HEK293 (cell line): ENCODE measurements around the gene APLF.
"Not testable (repeated sequence)": the region's sequence is repeated elsewhere in the genome, so short reads cannot be mapped to it uniquely, and the experiment has no call there.

ENCODE experiments used
- CTCF ChIA-PET: fragments of 350-600 bp; formaldehyde crosslinking; extraction: SDS; loops from one replicate; lab custom pipeline; 2021; ENCODE audit warnings: antibody characterized with exemption; lab: Yijun Ruan, JAX
- POLR2A ChIA-PET: fragments of 300-600 bp; formaldehyde crosslinking; extraction: SDS; loops from one replicate; lab custom pipeline; 2020; ENCODE audit warnings: antibody characterized with exemption, inconsistent platforms; lab: Yijun Ruan, JAX
- H3K27ac ChIP-seq: fragments of 200-500 bp; sonication (Bioruptor generic); 2 replicates; pipeline ENCODE4 v1.5.1; 2014; ENCODE audit warnings: low read depth, low read length, control low read depth, inconsistent platforms; ENCODE audit errors: extremely low read depth
- H3K36me3 ChIP-seq, 2 experiments: fragments of 200-500 bp in 1 of 2; sonication (Bioruptor generic) in 1 of 2; 1 replicate in 1 of 2; 2 replicates in 1 of 2; pipeline ENCODE4 v1.5.1; 2014 to 2017; ENCODE audit warnings: inconsistent platforms in 2 of 2, low read length in 2 of 2; ENCODE audit not compliant: control insufficient read depth in 2 of 2, insufficient read depth in 1 of 2
- H3K4me1 ChIP-seq: fragments of 200-500 bp; sonication (Bioruptor generic); 2 replicates; pipeline ENCODE4 v1.5.1; 2014; ENCODE audit warnings: mild to moderate bottlenecking, low read length, inconsistent platforms; ENCODE audit not compliant: control insufficient read depth, insufficient read depth
- H3K4me3 ChIP-seq: 2 replicates; pipeline ENCODE4 v1.5.1; 2011; ENCODE audit warnings: low read depth, mild to moderate bottlenecking, control low read depth, low read length, moderate library complexity
- H3K9me3 ChIP-seq: fragments of 200-500 bp; sonication (Bioruptor generic); 2 replicates; pipeline ENCODE4 v1.5.1; 2014; ENCODE audit warnings: low read depth, low read length, inconsistent platforms; ENCODE audit not compliant: control insufficient read depth, insufficient read depth
- GLI2 ChIP-seq: fragments of 450-650 bp; formaldehyde crosslinking; IDR thresholded peaks from 2 replicates; pipeline ENCODE4; 2017; ENCODE audit warnings: missing biosample characterization, missing genetic modification characterization, low read depth, borderline replicate concordance
- KLF1 ChIP-seq: fragments of 450-650 bp; formaldehyde crosslinking; IDR thresholded peaks from 2 replicates; pipeline ENCODE4 v1.5.1; 2016; ENCODE audit warnings: missing biosample characterization, missing genetic modification characterization
- SP7 ChIP-seq: fragments of 450-650 bp; formaldehyde crosslinking; IDR thresholded peaks from 2 replicates; pipeline ENCODE4 v1.5.1; 2016; ENCODE audit warnings: missing biosample characterization, missing genetic modification characterization
- ZBTB8A ChIP-seq: fragments of 450-650 bp; formaldehyde crosslinking; IDR thresholded peaks from 2 replicates; pipeline ENCODE4 v1.5.1; 2016; ENCODE audit warnings: missing biosample characterization, missing genetic modification characterization
- ZNF146 ChIP-seq: fragments of 450-650 bp; formaldehyde crosslinking; IDR thresholded peaks from 2 replicates; pipeline ENCODE4 v1.5.1; 2016; ENCODE audit warnings: missing biosample characterization, missing genetic modification characterization
- ZNF157 ChIP-seq: fragments of 450-650 bp; formaldehyde crosslinking; IDR thresholded peaks from 2 replicates; pipeline ENCODE4 v1.5.1; 2016; ENCODE audit warnings: missing biosample characterization, missing genetic modification characterization
- ZNF169 ChIP-seq: fragments of 450-650 bp; formaldehyde crosslinking; IDR thresholded peaks from 2 replicates; pipeline ENCODE4 v1.5.1; 2016; ENCODE audit warnings: missing biosample characterization, missing genetic modification characterization
- ZNF24 ChIP-seq: fragments of 450-650 bp; formaldehyde crosslinking; IDR thresholded peaks from 2 replicates; pipeline ENCODE4 v1.5.1; 2016; ENCODE audit warnings: missing biosample characterization, missing genetic modification characterization
- ZNF596 ChIP-seq: fragments of 450-650 bp; IDR thresholded peaks from 2 replicates; pipeline ENCODE4 v1.5.0; 2018; ENCODE audit warnings: missing biosample characterization, mild to moderate bottlenecking, missing genetic modification characterization, moderate library complexity
- ZNF654 ChIP-seq: fragments of 450-650 bp; formaldehyde crosslinking; IDR thresholded peaks from 2 replicates; pipeline ENCODE4 v1.5.1; 2016; ENCODE audit warnings: low read depth, missing biosample characterization, missing genetic modification characterization
- ZNF837 ChIP-seq: fragments of 450-650 bp; formaldehyde crosslinking; IDR thresholded peaks from 2 replicates; pipeline ENCODE4 v1.5.1; 2016; ENCODE audit warnings: missing biosample characterization, missing genetic modification characterization
- ZXDB ChIP-seq: fragments of 450-650 bp; formaldehyde crosslinking; IDR thresholded peaks from 2 replicates; pipeline ENCODE4 v1.5.1; 2016; ENCODE audit warnings: missing biosample characterization, missing genetic modification characterization
- TF ChIP-seq, protein P1 (sequence below): fragments of 450-650 bp; formaldehyde crosslinking; IDR thresholded peaks from 2 replicates; pipeline ENCODE4 v1.5.1; 2016; ENCODE audit warnings: missing biosample characterization, missing genetic modification characterization
- TF ChIP-seq, protein P2 (sequence below): fragments of 450-650 bp; formaldehyde crosslinking; IDR thresholded peaks from 2 replicates; pipeline ENCODE4 v1.5.1; 2016; ENCODE audit warnings: missing biosample characterization, missing genetic modification characterization
- TF ChIP-seq, protein P3 (sequence below): fragments of 450-650 bp; formaldehyde crosslinking; IDR thresholded peaks from 2 replicates; pipeline ENCODE4 v1.5.1; 2016; ENCODE audit warnings: missing biosample characterization, missing genetic modification characterization

APLF gene

DNA sequence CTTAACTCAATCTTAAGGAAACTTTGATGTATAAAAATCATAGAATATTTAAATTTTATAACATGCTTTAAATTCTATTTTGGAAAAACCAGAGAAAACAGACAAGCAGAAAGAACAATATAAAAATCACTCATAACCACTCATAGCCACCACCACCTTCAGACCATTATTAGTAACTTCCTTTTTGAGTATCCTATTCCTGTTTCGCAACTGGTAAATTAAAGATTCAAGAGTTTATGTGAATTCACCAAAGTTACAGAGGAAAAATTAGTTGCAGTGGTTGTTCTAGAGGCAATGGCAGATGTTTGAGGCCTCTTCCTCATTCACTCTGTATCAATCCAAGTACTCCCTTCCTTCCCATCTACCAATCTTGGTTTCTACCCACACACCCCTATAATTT is 126.7 kb downstream of the APLF start (continued):
- TF ChIP-seq SP7: no peak
- no peak for TF ChIP-seq ZXDB
- TF ChIP-seq, protein P1, sequence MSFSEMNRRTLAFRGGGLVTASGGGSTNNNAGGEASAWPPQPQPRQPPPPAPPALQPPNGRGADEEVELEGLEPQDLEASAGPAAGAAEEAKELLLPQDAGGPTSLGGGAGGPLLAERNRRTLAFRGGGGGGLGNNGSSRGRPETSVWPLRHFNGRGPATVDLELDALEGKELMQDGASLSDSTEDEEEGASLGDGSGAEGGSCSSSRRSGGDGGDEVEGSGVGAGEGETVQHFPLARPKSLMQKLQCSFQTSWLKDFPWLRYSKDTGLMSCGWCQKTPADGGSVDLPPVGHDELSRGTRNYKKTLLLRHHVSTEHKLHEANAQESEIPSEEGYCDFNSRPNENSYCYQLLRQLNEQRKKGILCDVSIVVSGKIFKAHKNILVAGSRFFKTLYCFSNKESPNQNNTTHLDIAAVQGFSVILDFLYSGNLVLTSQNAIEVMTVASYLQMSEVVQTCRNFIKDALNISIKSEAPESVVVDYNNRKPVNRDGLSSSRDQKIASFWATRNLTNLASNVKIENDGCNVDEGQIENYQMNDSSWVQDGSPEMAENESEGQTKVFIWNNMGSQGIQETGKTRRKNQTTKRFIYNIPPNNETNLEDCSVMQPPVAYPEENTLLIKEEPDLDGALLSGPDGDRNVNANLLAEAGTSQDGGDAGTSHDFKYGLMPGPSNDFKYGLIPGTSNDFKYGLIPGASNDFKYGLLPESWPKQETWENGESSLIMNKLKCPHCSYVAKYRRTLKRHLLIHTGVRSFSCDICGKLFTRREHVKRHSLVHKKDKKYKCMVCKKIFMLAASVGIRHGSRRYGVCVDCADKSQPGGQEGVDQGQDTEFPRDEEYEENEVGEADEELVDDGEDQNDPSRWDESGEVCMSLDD (tag by site-specific recombination): no peak
- no peak for TF ChIP-seq ZNF157 (tag by site-specific recombination)
- TF ChIP-seq KLF1: no peak
- TF ChIP-seq GLI2: no peak

DNA sequence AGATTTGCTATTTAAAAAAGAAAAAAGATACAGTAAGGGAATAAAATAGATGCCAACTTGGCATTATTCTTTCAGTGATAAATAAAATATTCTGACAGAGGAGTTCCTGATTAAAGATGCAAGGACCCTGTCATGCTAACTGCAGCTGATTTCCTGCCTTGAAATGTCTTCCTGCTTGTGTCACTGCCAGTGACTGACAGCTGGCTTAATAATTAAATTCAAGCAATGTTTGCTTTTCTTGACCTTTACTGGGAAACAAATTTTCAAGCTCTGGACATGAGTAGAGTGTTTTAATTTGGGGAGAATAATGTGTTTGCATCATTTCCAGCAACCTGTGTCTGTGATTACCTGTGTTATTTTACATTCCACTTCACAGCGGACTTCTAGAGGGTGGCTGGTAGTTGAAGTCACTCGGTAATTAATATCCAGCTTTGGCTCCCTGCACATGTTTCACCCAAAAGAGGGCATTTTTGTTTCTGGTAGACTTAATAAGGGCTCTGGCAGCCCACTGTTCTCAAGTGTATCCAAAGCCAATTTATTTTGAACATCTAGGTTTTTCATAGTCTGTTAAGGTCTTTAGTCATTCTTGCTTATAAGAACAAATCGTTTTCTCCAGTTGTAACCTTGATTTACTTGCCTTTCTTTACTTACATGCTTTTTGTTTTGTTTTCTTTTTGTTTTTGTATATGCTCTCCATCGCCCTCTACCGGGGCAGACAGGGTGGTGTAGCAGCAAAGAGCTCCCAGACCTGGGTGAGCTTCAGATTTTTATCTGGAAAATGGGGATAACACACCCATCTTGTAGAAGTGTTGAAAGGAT is 127.5 kb downstream of the APLF start:
- ChIA-PET CTCF (interaction anchor here (0.6 to 2.9 kb wide), 49 partner anchors 9 to 1205 kb away, joined by 3 to 19 read pairs (median 4); partner anchors contain the start of genes APLF and FBXO48), POLR2A (no interaction called here)
- no peaks in the 10 kb centered on the region for H3K9me3 ChIP-seq

DNA sequence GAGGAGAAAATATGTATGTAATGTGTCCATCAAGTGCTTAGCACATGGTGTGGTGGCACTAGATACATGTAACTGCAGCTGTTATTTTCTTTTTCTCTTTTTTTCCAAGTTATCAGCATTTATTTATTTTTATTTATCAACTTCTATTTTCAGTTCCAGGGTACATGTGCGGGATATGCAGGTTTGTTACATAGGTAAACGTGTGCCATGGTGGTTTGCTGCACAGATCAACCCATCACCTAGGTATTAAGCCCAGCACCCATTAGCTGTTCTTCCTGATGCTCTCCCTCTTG is 128.1 kb downstream of the APLF start:
- H3K36me3 ChIP-seq, H3K27ac ChIP-seq, H3K9me3 ChIP-seq, H3K4me1 ChIP-seq, H3K4me3 ChIP-seq, POLR2A ChIA-PET: not testable (repeated sequence)
- CTCF ChIA-PET: interaction anchor here (0.6 to 2.9 kb wide), 44 partner anchors 9 to 1090 kb away, joined by 3 to 19 read pairs (median 4); partner anchors contain the start of genes APLF and FBXO48

More for the DNA sequence above, 127.5 kb downstream of the APLF start:
- Histone ChIP-seq H3K4me1 (no peaks in the 10 kb centered on the region), H3K36me3 (no peaks in the 10 kb centered on the region), H3K27ac (no peak overlapping the region), H3K4me3 (no peak overlapping the region)
- TF ChIP-seq ZBTB8A (tag by site-specific recombination) (peak; percentile 65), ZNF654 (tag by site-specific recombination) (peak; percentile 10; the same call in 1 of the 2 replicates), ZNF24 (tag by site-specific recombination) (no peak), ZNF596 (no peak), ZNF169 (tag by site-specific recombination) (no peak), ZNF837 (no peak)
- TF ChIP-seq, protein P2, sequence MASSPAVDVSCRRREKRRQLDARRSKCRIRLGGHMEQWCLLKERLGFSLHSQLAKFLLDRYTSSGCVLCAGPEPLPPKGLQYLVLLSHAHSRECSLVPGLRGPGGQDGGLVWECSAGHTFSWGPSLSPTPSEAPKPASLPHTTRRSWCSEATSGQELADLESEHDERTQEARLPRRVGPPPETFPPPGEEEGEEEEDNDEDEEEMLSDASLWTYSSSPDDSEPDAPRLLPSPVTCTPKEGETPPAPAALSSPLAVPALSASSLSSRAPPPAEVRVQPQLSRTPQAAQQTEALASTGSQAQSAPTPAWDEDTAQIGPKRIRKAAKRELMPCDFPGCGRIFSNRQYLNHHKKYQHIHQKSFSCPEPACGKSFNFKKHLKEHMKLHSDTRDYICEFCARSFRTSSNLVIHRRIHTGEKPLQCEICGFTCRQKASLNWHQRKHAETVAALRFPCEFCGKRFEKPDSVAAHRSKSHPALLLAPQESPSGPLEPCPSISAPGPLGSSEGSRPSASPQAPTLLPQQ: no peak
- TF ChIP-seq, protein P3, sequence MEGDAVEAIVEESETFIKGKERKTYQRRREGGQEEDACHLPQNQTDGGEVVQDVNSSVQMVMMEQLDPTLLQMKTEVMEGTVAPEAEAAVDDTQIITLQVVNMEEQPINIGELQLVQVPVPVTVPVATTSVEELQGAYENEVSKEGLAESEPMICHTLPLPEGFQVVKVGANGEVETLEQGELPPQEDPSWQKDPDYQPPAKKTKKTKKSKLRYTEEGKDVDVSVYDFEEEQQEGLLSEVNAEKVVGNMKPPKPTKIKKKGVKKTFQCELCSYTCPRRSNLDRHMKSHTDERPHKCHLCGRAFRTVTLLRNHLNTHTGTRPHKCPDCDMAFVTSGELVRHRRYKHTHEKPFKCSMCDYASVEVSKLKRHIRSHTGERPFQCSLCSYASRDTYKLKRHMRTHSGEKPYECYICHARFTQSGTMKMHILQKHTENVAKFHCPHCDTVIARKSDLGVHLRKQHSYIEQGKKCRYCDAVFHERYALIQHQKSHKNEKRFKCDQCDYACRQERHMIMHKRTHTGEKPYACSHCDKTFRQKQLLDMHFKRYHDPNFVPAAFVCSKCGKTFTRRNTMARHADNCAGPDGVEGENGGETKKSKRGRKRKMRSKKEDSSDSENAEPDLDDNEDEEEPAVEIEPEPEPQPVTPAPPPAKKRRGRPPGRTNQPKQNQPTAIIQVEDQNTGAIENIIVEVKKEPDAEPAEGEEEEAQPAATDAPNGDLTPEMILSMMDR (tag by site-specific recombination): peak; percentile 41; the same call in 1 of the 2 replicates

DNA sequence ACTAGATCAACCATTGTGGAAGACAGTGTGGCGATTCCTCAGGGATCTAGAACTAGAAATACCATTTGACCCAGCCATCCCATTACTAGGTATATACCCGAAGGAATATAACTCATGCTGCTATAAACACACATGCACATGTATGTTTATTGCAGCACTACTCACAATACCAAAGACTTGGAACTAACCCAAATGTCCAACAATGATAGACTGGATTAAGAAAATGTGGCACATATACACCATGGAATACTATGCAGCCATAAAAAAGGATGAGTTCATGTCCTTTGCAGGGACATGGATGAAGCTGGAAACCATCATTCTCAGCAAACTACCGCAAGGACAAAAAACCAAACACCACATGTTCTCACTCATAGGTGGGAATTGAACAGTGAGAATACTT is 133.1 kb downstream of the APLF start:
- H3K36me3 ChIP-seq, H3K9me3 ChIP-seq, CTCF ChIA-PET, H3K4me1 ChIP-seq, H3K4me3 ChIP-seq, H3K27ac ChIP-seq, POLR2A ChIA-PET: not testable (repeated sequence)
- TF ChIP-seq ZNF146: peak; percentile 49
